Thymus (tissue), 11 donors: ENCODE measurements around the gene IL16. TPM values are rescaled to one million over a fixed set of nuclear protein-coding genes. Genes with fewer than 3 reads are reported as not detected.
A peak's percentile ranks its signal among the peaks of the same experiment; 100 is the strongest.

Experiments
- DNase-seq, 9 donors: peaks; one replicate each; pipeline ENCODE4 v3.0.0-alpha.2; 2013; ENCODE audit warnings: low spot score in 9 of 9, low read depth in 6 of 9, missing footprints in 1 of 9
- H3K27ac ChIP-seq, 2 donors: one replicate each; pipeline ENCODE4 v1.5.1; 2013; ENCODE audit warnings: control low read depth in 1 of 2, low read depth in 1 of 2, low read length in 1 of 2, mild to moderate bottlenecking in 1 of 2, moderate library complexity in 1 of 2
- H3K27me3 ChIP-seq, 2 donors: one replicate each; pipeline ENCODE4 v1.5.1; 2013; ENCODE audit warnings: low read length in 1 of 2; ENCODE audit not compliant: control insufficient read depth in 2 of 2, insufficient read depth in 1 of 2
- H3K36me3 ChIP-seq, 2 donors: one replicate each; pipeline ENCODE4 v1.5.1; 2013; ENCODE audit warnings: low read length in 1 of 2, mild to moderate bottlenecking in 1 of 2, moderate library complexity in 1 of 2; ENCODE audit not compliant: control insufficient read depth in 2 of 2, insufficient read depth in 2 of 2
- H3K4me1 ChIP-seq, 2 donors: one replicate each; pipeline ENCODE4 v1.5.1; 2013; ENCODE audit warnings: low read length in 2 of 2; ENCODE audit not compliant: control insufficient read depth in 2 of 2, insufficient read depth in 2 of 2
- H3K4me3 ChIP-seq, 2 donors: one replicate each; pipeline ENCODE4 v1.5.1; 2013; ENCODE audit warnings: low read length in 2 of 2, control low read depth in 1 of 2, mild to moderate bottlenecking in 1 of 2
- H3K9me3 ChIP-seq, 2 donors: one replicate each; pipeline ENCODE4 v1.5.1; 2013; ENCODE audit warnings: low read length in 1 of 2, mild to moderate bottlenecking in 1 of 2; ENCODE audit not compliant: control insufficient read depth in 2 of 2, insufficient read depth in 1 of 2
- WGBS: extraction: QIAGEN DNeasy Blood & Tissue Kit; methylation state at CpG from one replicate; pipeline ENCODE4 v1.1.7; 2013; 5-methylcytosine and 5-hydroxymethylcytosine counted together
- polyA plus RNA-seq: library from polyadenylated mRNA; stranded (reverse); fragments of 200-250 nt; gene quantifications from one replicate; pipeline ENCODE4 v1.2.3, GENCODE V29; 2013
- total RNA-seq: library from RNA; stranded (reverse); fragments of 120-200 nt; gene quantifications from one replicate; pipeline ENCODE4 v1.2.4, GENCODE V29; 2013
- donor health status: healthy.

Gene IL16
- total and polyA plus RNA-seq, 2 donors, result 64.1 to 71.6 TPM

DNA sequence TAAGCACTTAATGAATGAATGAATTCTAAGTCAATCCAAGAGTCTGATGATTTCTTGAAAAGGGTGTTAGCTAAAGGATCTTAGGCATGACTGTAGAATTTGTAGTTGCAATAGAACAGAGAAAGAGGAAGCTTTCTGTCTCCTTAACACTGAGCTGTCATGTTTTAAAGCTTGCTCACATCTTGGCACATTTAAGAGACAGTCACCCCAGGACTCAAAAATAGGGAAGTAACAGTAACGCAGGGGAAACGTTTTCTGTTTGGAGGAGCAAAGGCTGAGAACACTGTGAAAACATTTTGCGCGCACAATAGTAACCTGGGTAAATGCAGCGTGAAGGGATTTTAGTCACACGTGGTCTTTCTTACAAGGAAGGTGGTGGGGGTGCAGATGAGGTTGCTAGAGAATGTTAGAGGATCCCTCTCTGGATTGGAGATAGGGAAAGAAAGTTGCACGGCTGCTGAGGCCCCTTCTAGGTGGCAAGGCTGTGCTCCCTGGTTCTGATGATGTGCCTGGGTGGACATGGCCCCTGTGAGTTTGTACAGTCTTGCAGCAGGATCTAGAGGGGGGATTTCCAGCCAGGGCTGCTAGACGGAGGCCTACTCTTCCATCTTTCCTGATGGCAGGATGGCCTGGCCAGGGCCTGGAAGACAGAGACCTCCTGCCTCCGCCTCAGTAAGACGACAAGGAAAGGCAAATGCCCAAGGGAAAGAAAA, 115.2 kb downstream of the IL16 start:
- DNase-seq, result peak in 1 of 9 donors; percentile 32
- H3K27ac ChIP-seq, result peak overlapping the region; percentile 22 to 64
- H3K9me3 ChIP-seq, result peaks cover 0 to 7% of the 10 kb centered on the region in 2 donors
- H3K4me1 ChIP-seq, result peaks cover 2 to 16% of the 10 kb centered on the region in 2 donors
- no peak overlapping the region for H3K4me3 ChIP-seq
- no peaks in the 10 kb centered on the region for H3K27me3 ChIP-seq
- H3K36me3 ChIP-seq, result peaks cover 69 to 72% of the 10 kb centered on the region in 2 donors
- 60% methylated on average over 10 of the region's 10 CpGs for WGBS

DNA sequence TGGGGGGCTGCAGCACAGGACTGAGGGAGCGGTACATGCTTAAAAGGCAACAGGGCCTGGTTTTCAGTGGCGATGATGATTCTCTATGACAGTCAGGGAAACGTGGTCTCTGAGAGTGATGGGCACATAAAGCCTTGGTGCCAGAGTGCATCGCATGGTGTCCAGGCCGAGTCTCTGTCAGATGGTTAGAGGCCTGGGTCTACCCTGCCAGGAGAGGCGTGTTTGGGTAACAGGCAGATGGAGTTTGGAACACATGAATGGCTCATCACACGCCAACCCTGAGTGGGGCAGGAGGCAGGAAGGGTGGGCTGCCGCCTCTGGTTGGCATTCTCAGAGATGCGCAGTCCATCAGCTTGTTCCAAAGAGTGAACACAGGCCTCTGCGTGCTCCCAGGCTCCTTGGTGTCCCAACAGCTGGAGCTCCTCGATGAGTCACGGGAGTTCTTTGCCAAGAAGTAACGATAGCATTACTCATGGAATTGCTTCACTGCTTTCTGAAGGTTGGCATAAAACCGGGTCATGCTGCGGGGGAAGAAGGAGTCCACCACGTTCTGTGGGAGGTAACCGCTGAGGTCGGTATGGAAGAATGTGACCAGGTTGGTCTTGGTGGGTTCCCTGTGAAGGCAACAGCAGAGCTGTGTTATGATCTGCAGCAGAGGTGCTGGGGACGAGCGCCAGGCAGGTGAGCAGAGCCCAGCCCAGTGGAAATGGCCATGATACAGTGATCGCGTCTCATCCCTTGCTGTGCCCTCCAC, 116.3 kb downstream of the IL16 start:
- H3K36me3 ChIP-seq, result peaks cover 65% of the 10 kb centered on the region in 2 donors
- no peak for DNase-seq
- 95% methylated on average over 22 of the region's 22 CpGs for WGBS
- no peaks in the 10 kb centered on the region for H3K27me3 ChIP-seq
- H3K9me3 ChIP-seq, result peaks cover 0 to 7% of the 10 kb centered on the region in 2 donors
- H3K4me3 ChIP-seq, result no peak overlapping the region
- H3K4me1 ChIP-seq, result peaks cover 2 to 26% of the 10 kb centered on the region in 2 donors
- H3K27ac ChIP-seq, result peak overlapping the region in 1 of 2 donors; percentile 53

DNA sequence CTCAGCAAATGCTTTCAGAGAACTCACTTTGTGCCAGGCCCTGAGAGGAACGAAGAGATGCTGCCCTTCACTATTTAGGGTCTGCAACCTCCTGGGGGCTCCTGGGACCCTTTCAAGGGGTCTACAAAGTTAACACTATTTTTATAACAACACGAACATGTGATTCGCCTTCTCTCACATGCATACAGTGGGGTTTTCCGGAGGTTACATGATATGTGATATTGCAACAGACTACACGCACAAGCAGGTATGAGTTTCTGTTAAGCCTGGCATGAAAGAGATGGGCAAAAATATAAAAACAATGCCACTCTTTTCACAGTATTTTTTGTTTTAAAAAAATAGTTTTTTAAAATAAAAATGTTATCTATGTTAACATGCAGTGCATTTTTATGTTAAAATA, 117.0 kb downstream of the IL16 start:
- no peak overlapping the region for H3K27ac ChIP-seq
- no peaks in the 10 kb centered on the region for H3K27me3 ChIP-seq
- H3K36me3 ChIP-seq, result peaks cover 63 to 64% of the 10 kb centered on the region in 2 donors
- whole genome bisulfite sequencing, result 94% methylated on average over 5 of the region's 5 CpGs
- H3K4me1 ChIP-seq, result peaks cover 2 to 27% of the 10 kb centered on the region in 2 donors
- no peak for DNase-seq
- H3K4me3 ChIP-seq, result no peak overlapping the region
- H3K9me3 ChIP-seq, result peaks cover 0 to 7% of the 10 kb centered on the region in 2 donors

DNA sequence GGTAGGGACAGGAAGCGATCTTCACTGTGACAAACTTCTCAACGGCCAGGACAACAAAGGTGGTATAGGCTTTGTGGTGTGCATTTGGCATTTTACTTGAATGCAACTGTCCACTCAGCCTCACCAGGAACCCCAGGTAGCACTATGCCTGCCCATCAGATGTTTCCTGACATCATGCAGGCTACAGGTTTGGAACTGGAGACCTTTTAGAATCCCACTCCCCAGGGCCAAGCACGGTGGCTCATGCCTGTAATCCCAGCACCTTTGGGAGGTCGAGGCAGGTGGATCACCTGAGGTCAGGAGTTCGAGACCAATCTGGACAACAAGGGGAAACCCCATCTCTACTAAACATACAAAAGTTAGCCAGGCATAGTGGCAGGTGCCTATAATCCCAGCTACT, 117.7 kb downstream of the IL16 start:
- Histone ChIP-seq H3K4me3 (no peak overlapping the region), H3K27ac (no peak overlapping the region), H3K4me1 (peaks cover 2 to 27% of the 10 kb centered on the region in 2 donors), H3K36me3 (peaks cover 57 to 63% of the 10 kb centered on the region in 2 donors), H3K27me3 (no peaks in the 10 kb centered on the region), H3K9me3 (peaks cover 0 to 7% of the 10 kb centered on the region in 2 donors)
- no peak for DNase-seq
- 96% methylated on average over 5 of the region's 5 CpGs for WGBS

DNA sequence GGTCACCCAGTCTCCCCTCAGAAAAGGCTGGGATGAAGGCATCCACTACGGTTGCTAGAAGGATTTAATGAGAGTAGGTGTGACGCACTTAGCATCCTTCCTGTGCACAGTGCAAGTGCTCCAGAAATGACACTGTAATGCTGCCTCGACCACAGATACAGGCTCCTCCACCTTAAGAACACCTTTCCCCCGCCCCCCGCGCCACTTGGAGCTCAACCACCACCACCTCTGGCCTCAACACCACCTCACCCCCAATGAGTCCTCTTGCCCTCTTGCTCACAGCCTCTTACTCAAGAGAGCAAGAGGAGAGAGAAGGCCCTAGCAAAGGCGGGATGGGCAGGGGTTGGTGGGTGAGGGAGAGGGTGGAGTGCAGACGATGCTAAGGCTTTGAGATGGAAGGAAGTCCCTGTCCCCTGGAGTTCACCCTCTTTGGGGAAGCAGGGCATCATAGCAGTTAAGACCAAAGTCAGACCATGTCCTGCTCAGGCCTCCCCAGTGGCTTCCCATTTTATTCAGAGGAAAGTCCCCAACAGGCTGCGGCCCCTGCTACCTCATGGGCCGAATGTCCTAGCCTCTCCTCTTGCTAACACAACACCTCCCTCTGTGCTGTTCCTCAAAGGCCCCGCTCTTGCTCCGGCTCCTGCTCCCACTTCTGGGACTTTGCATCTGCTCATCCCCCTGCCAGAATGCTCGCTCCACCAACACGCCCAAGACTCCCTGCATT, 118.9 kb downstream of the IL16 start:
- Histone ChIP-seq H3K4me1 (peaks cover 2 to 27% of the 10 kb centered on the region in 2 donors), H3K27me3 (no peaks in the 10 kb centered on the region), H3K4me3 (no peak overlapping the region), H3K27ac (no peak overlapping the region), H3K36me3 (peaks cover 51 to 57% of the 10 kb centered on the region in 2 donors), H3K9me3 (peaks cover 0 to 7% of the 10 kb centered on the region in 2 donors)
- 93% methylated on average over 14 of the region's 14 CpGs for WGBS
- DNase-seq, result no peak

DNA sequence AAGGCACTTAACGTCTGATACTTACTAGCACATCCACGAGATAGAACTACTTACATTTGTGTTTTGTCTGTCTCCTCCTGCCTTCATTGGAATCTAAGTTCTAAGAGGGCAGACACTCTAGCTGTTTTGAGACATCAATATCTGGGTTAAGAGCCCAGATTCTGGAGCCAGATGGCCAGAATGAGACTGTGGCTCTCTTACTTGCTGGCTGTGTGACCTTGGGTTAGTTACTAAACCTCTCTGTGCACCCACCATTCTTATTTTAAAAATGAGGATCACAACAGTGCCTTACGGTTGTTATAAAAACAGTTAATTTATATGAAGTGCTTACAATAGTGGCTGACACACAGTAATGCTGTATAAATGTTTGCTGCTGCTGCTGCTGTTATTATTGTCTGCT, 119.6 kb downstream of the IL16 start:
- WGBS, result 97% methylated on average over 3 of the region's 3 CpGs
- peaks cover 2 to 25% of the 10 kb centered on the region in 2 donors for H3K4me1 ChIP-seq
- H3K9me3 ChIP-seq, result peaks cover 0 to 7% of the 10 kb centered on the region in 2 donors
- no peak overlapping the region for H3K4me3 ChIP-seq
- H3K27ac ChIP-seq, result no peak overlapping the region
- no peaks in the 10 kb centered on the region for H3K27me3 ChIP-seq
- DNase-seq, result no peak
- peaks cover 45 to 55% of the 10 kb centered on the region in 2 donors for H3K36me3 ChIP-seq

DNA sequence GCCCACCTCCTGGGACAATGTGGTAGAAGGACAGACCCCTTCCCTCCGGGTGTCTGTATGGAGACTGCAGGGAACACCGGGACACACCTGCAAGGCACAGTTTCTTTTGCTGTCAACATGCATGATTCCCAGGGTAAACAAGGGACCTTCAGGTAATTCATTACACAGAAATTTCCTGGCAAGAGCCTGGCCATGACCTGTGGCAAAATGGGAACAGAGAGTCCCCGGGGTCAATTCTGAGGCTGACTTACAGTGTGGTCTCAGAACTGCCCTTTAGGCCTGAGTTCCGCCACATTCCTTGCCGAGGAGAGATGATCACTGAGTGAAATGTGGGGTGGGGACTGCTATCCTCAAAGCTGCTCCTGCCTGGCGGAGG, 121.0 kb downstream of the IL16 start:
- no peak for DNase-seq
- 97% methylated on average over 6 of the region's 6 CpGs for WGBS
- H3K36me3 ChIP-seq, result peaks cover 31 to 49% of the 10 kb centered on the region in 2 donors

DNA sequence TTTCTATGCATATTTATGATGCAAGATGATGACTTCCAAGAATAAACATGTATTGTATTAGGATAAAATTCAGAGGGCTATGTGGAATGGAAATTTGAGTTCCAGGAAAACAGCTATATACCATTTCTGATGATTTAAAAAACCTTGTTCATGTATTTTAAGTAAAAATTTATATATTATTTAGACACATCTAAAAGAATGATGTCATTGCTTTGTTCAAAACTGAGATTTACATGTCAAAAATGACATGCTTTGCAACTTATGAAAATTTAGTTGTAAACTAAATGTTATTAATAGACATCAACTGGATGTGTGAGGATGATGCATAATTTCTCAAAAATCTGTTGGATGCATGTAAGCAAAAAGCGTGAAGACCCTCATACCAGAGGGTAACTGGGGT, 125.0 kb downstream of the IL16 start:
- peaks cover 9 to 24% of the 10 kb centered on the region in 2 donors for H3K4me1 ChIP-seq
- 98% methylated on average over 1 of the region's 1 CpG for WGBS
- DNase-seq, result no peak
- peaks cover 16 to 24% of the 10 kb centered on the region in 2 donors for H3K36me3 ChIP-seq
- H3K27me3 ChIP-seq, result peaks cover 0 to 5% of the 10 kb centered on the region in 2 donors
- H3K9me3 ChIP-seq, result no peaks in the 10 kb centered on the region
- no peak overlapping the region for H3K4me3 ChIP-seq
- no peak overlapping the region for H3K27ac ChIP-seq

More for the DNA sequence above, 121.0 kb downstream of the IL16 start:
- no peak overlapping the region for H3K4me3 ChIP-seq
- peaks cover 2 to 21% of the 10 kb centered on the region in 2 donors for H3K4me1 ChIP-seq
- no peaks in the 10 kb centered on the region for H3K27me3 ChIP-seq
- H3K9me3 ChIP-seq, result peaks cover 0 to 7% of the 10 kb centered on the region in 2 donors
- H3K27ac ChIP-seq, result no peak overlapping the region
